ENCODE data around the gene PSMD13.

Gene PSMD13

GRCh38 chr11:205221-206001 is 31.4 kb upstream of the PSMD13 start:
- DNase-seq: no peak

- no peak for DNase-seq
Measured at GRCh38 chr11:206002-206384, 30.8 kb upstream of the PSMD13 start.

- DNase-seq: no peak
Measured at GRCh38 chr11:206526-207207, 30.1 kb upstream of the PSMD13 start.

- DNase-seq: peak; percentile 97
Measured at GRCh38 chr11:207208-207862, 29.4 kb upstream of the PSMD13 start, which contains the start of the genes BET1L and RIC8A. BET1L (minus strand) TSS chr11:207399; CDS start chr11:207321, 78 bp downstream. RIC8A (plus strand) TSS chr11:207708; CDS start chr11:208855, 1,147 bp downstream.

- DNase-seq: no peak
Measured at GRCh38 chr11:207863-208180, 29.0 kb upstream of the PSMD13 start.

GRCh38 chr11:208181-208916 is 28.4 kb upstream of the PSMD13 start:
- DNase-seq: peak; percentile 89

GRCh38 chr11:208917-209260 is 27.9 kb upstream of the PSMD13 start:
- DNase-seq: no peak

GRCh38 chr11:209275-210121 is 27.3 kb upstream of the PSMD13 start:
- DNase-seq: no peak

- no peak for DNase-seq
Measured at GRCh38 chr11:210122-210802, 26.5 kb upstream of the PSMD13 start.

- DNase-seq: no peak
Measured at GRCh38 chr11:210803-211180, 26.0 kb upstream of the PSMD13 start.

GRCh38 chr11:211295-211694 is 25.5 kb upstream of the PSMD13 start:
- DNase-seq: no peak

GRCh38 chr11:211741-212140 is 25.0 kb upstream of the PSMD13 start:
- no peak for DNase-seq

GRCh38 chr11:212150-213100 is 24.4 kb upstream of the PSMD13 start:
- DNase-seq: no peak

GRCh38 chr11:213111-213510 is 23.7 kb upstream of the PSMD13 start:
- no peak for DNase-seq

GRCh38 chr11:214083-214482 is 22.7 kb upstream of the PSMD13 start:
- no peak for DNase-seq

- DNase-seq: no peak
Measured at GRCh38 chr11:215581-216037, 21.2 kb upstream of the PSMD13 start.

GRCh38 chr11:216081-216974 is 20.4 kb upstream of the PSMD13 start:
- no peak for DNase-seq

GRCh38 chr11:217704-218103 is 19.1 kb upstream of the PSMD13 start:
- no peak for DNase-seq

GRCh38 chr11:218815-219593 is 17.8 kb upstream of the PSMD13 start:
- no peak for DNase-seq

All from activated CD4-positive, alpha-beta T cell treated with anti-CD3 and anti-CD28 coated beads for 48 hours (primary cell).